IPS-20b (cell line): ENCODE results near the gene BCAR1.
"Not testable (repeated sequence)": the region's sequence is repeated elsewhere in the genome, so short reads cannot be mapped to it uniquely, and the experiment has no call there.

Source experiments
- H3K27ac ChIP-seq: one replicate; pipeline ENCODE4 v1.5.1; 2013; ENCODE audit warnings: low read length
- H3K27me3 ChIP-seq: 2 replicates; pipeline ENCODE4 v1.6.1; 2013; ENCODE audit warnings: mild to moderate bottlenecking, low read length, inconsistent platforms; ENCODE audit not compliant: insufficient read depth
- H3K36me3 ChIP-seq: 2 replicates; pipeline ENCODE4 v1.6.1; 2013; ENCODE audit warnings: low read depth, mild to moderate bottlenecking, inconsistent platforms, low read length, moderate library complexity; ENCODE audit not compliant: insufficient read depth
- H3K4me1 ChIP-seq: 2 replicates; pipeline ENCODE4 v1.6.1; 2013; ENCODE audit warnings: mild to moderate bottlenecking, control low read depth, inconsistent platforms, low read length, moderate library complexity; ENCODE audit not compliant: insufficient read depth
- H3K4me3 ChIP-seq: 2 replicates; pipeline ENCODE4 v1.5.1; 2013; ENCODE audit warnings: mild to moderate bottlenecking, low read length, inconsistent platforms
- H3K9ac ChIP-seq: 2 replicates; pipeline ENCODE4 v1.6.1; 2013; ENCODE audit warnings: low read depth, mild to moderate bottlenecking, inconsistent platforms, low read length, moderate library complexity
- H3K9me3 ChIP-seq: 2 replicates; pipeline ENCODE4 v1.6.1; 2013; ENCODE audit warnings: mild to moderate bottlenecking, low read depth, low read length, inconsistent platforms; ENCODE audit not compliant: insufficient read depth

Gene BCAR1

GRCh38 chr16:75250089-75250808 lies 1.2 kb downstream of the BCAR1 start:
- Histone ChIP-seq H3K9me3 (no peaks in the 10 kb centered on the region), H3K36me3 (no peaks in the 10 kb centered on the region), H3K9ac (peak overlapping the region; percentile 75; the same call in 1 of the 2 replicates), H3K27ac (no peak overlapping the region), H3K4me3 (peak overlapping the region; percentile 83), H3K27me3 (no peaks in the 10 kb centered on the region), H3K4me1 (peaks cover 68% of the 10 kb centered on the region)

GRCh38 chr16:75249441-75249840 lies 2.0 kb downstream of the BCAR1 start:
- H3K9ac ChIP-seq = peak overlapping the region; percentile 15; the same call in 1 of the 2 replicates
- H3K9me3 ChIP-seq = no peaks in the 10 kb centered on the region
- no peaks in the 10 kb centered on the region for H3K27me3 ChIP-seq
- H3K4me1 ChIP-seq = peaks cover 68% of the 10 kb centered on the region
- no peaks in the 10 kb centered on the region for H3K36me3 ChIP-seq
- no peak overlapping the region for H3K27ac ChIP-seq
- H3K4me3 ChIP-seq = peak overlapping the region; percentile 83; the same call in 1 of the 2 replicates

GRCh38 chr16:75248536-75249380 lies 2.7 kb downstream of the BCAR1 start:
- peak overlapping the region; percentile 83; the same call in 1 of the 2 replicates for H3K4me3 ChIP-seq
- H3K9ac ChIP-seq = peak overlapping the region; percentile 15; the same call in 1 of the 2 replicates
- H3K27ac ChIP-seq = no peak overlapping the region
- H3K9me3 ChIP-seq = no peaks in the 10 kb centered on the region
- H3K36me3 ChIP-seq = peaks cover 2% of the 10 kb centered on the region; the same call in 1 of the 2 replicates
- H3K4me1 ChIP-seq = peaks cover 63% of the 10 kb centered on the region
- no peaks in the 10 kb centered on the region for H3K27me3 ChIP-seq

- peaks cover 8% of the 10 kb centered on the region; the same call in 1 of the 2 replicates for H3K36me3 ChIP-seq
- H3K9me3 ChIP-seq = no peaks in the 10 kb centered on the region
- H3K27me3 ChIP-seq = no peaks in the 10 kb centered on the region
- no peak overlapping the region for H3K27ac ChIP-seq
- 0 out of 2 replicates have a peak overlapping the region, but pooled peaks have one; percentile 21 for H3K9ac ChIP-seq
- H3K4me1 ChIP-seq = peaks cover 59% of the 10 kb centered on the region
- no peak overlapping the region for H3K4me3 ChIP-seq
Measured at GRCh38 chr16:75248142-75248535, 3.3 kb downstream of the BCAR1 start.

GRCh38 chr16:75247249-75247648 lies 4.2 kb downstream of the BCAR1 start:
- no peak overlapping the region for H3K4me3 ChIP-seq
- H3K9ac ChIP-seq = 0 out of 2 replicates have a peak overlapping the region, but pooled peaks have one; percentile 21
- H3K9me3 ChIP-seq = no peaks in the 10 kb centered on the region
- H3K36me3 ChIP-seq = peaks cover 16% of the 10 kb centered on the region
- no peak overlapping the region for H3K27ac ChIP-seq
- peaks cover 51% of the 10 kb centered on the region for H3K4me1 ChIP-seq
- no peaks in the 10 kb centered on the region for H3K27me3 ChIP-seq

- Histone ChIP-seq H3K36me3 (peaks cover 22% of the 10 kb centered on the region), H3K27ac (peak overlapping the region; percentile 30), H3K27me3 (no peaks in the 10 kb centered on the region), H3K4me3 (no peak overlapping the region), H3K9ac (peak overlapping the region; percentile 38; the same call in 1 of the 2 replicates), H3K9me3 (no peaks in the 10 kb centered on the region), H3K4me1 (peaks cover 45% of the 10 kb centered on the region)
Measured at GRCh38 chr16:75246504-75247205, 4.8 kb downstream of the BCAR1 start.

GRCh38 chr16:75244844-75245758 lies 6.3 kb downstream of the BCAR1 start:
- peak overlapping the region; percentile 68; the same call in 1 of the 2 replicates for H3K9ac ChIP-seq
- peaks cover 45% of the 10 kb centered on the region for H3K4me1 ChIP-seq
- no peak overlapping the region for H3K4me3 ChIP-seq
- H3K27ac ChIP-seq = peak overlapping the region; percentile 75
- H3K36me3 ChIP-seq = peaks cover 37% of the 10 kb centered on the region
- H3K27me3 ChIP-seq = no peaks in the 10 kb centered on the region
- H3K9me3 ChIP-seq = no peaks in the 10 kb centered on the region

- peaks cover 45% of the 10 kb centered on the region for H3K36me3 ChIP-seq
- no peak overlapping the region for H3K4me3 ChIP-seq
- peaks cover 39% of the 10 kb centered on the region for H3K4me1 ChIP-seq
- H3K27ac ChIP-seq = peak overlapping the region; percentile 75
- no peaks in the 10 kb centered on the region for H3K27me3 ChIP-seq
- peak overlapping the region; percentile 68; the same call in 1 of the 2 replicates for H3K9ac ChIP-seq
- H3K9me3 ChIP-seq = no peaks in the 10 kb centered on the region
Measured at GRCh38 chr16:75244225-75244809, 7.1 kb downstream of the BCAR1 start.

- Histone ChIP-seq H3K4me1 (peaks cover 34% of the 10 kb centered on the region), H3K9me3 (no peaks in the 10 kb centered on the region), H3K36me3 (peaks cover 48% of the 10 kb centered on the region), H3K27ac (peak overlapping the region; percentile 14), H3K4me3 (no peak overlapping the region), H3K9ac (no peak overlapping the region), H3K27me3 (no peaks in the 10 kb centered on the region)
Measured at GRCh38 chr16:75243667-75244224, 7.7 kb downstream of the BCAR1 start.

GRCh38 chr16:75242436-75243078 lies 8.9 kb downstream of the BCAR1 start:
- Histone ChIP-seq H3K4me1 (peaks cover 29% of the 10 kb centered on the region), H3K36me3 (peaks cover 48% of the 10 kb centered on the region)
- H3K4me3 ChIP-seq, H3K9ac ChIP-seq, H3K9me3 ChIP-seq, H3K27me3 ChIP-seq, H3K27ac ChIP-seq: not testable (repeated sequence)
